T-cell (primary cell): ENCODE data around the gene PLXND1. TPM values are rescaled to one million over a fixed set of nuclear protein-coding genes. Genes with fewer than 3 reads are reported as not detected.

Experiments
- total RNA-seq, 35 experiments: library from RNA in 6 of 35; stranded (reverse) in 6 of 35; fragments of 120-200 nt in 1 of 35; gene quantifications; one replicate each; pipeline versions ENCODE4 v1.2.1 to v1.2.4 and lab custom pipeline; 2013 to 2026

Gene PLXND1
- total RNA-seq, 5 donors from 2014 or later (not counting 1 experiment from before 2014, with no cell fraction given), result 13.6 to 53.3 (median 44.9) TPM

Other genes starting within 250 kb of the PLXND1 start
- gene EFCAB12, start 178.0 kb downstream of the PLXND1 start, total RNA-seq, result 1 to 10 TPM; 1.2 to 2.7 (median 2.2) TPM
- gene MBD4, start 166.7 kb downstream of the PLXND1 start, total RNA-seq, result 10 to 100 TPM; 43.1 to 59.4 (median 45.2) TPM
- 10 to 100 TPM; 15.0 to 23.9 (median 18.1) TPM for gene IFT122, start 166.5 kb downstream of the PLXND1 start, total RNA-seq
- under 1 TPM in 2 of 5 donors, not detected in 3; 0.09 to 0.10 TPM for gene RHO, start 78.0 kb downstream of the PLXND1 start, total RNA-seq
- gene H1-8, start 63.5 kb downstream of the PLXND1 start, total RNA-seq, result not detected